ENCODE measurements around the gene MMP11. TPM values are rescaled to one million over a fixed set of nuclear protein-coding genes. Genes with fewer than 3 reads are reported as not detected.

The MMP11 gene
- total RNA-seq, 2 experiments from 2014 or later = 0.43 to 0.47 TPM

- H3K27me3 Mint-ChIP-seq (ENCODE audit: low read depth) = no peaks in the 10 kb centered on the region
- H3K36me3 Mint-ChIP-seq (ENCODE audit: low read depth) = peaks cover 3% of the 10 kb centered on the region
- no peak overlapping the region for H3K27ac Mint-ChIP-seq
- H3K9me3 Mint-ChIP-seq = no peaks in the 10 kb centered on the region
- H3K4me3 Mint-ChIP-seq = no peak overlapping the region
- no peak for DNase-seq
- H3K4me1 Mint-ChIP-seq (ENCODE audit: low read depth) = no peaks in the 10 kb centered on the region
- intact Hi-C loops (cut with micrococcal nuclease) = no loop called here
- CTCF ChIA-PET = interaction anchor here (0.6 kb wide), 1 partner anchor 18 kb away, joined by 3 read pairs; no protein-coding TSS in a partner anchor
These were observed 59.1 kb downstream of the MMP11 start for GRCh38 chr22:23831781-23832180.

GRCh38 chr22:23832226-23833016 is 59.8 kb downstream of the MMP11 start:
- DNase-seq = no peak
- CTCF ChIA-PET = no interaction called here
- peaks cover 2% of the 10 kb centered on the region for H3K4me1 Mint-ChIP-seq (ENCODE audit: low read depth)
- no peaks in the 10 kb centered on the region for H3K27me3 Mint-ChIP-seq (ENCODE audit: low read depth)
- H3K27ac Mint-ChIP-seq = no peak overlapping the region
- no peak overlapping the region for H3K4me3 Mint-ChIP-seq
- no peaks in the 10 kb centered on the region for H3K9me3 Mint-ChIP-seq
- H3K36me3 Mint-ChIP-seq (ENCODE audit: low read depth) = peaks cover 2% of the 10 kb centered on the region
- intact Hi-C loops (cut with micrococcal nuclease) = no loop called here

GRCh38 chr22:23833017-23833751 is 60.5 kb downstream of the MMP11 start:
- CTCF ChIA-PET = no interaction called here
- Mint-ChIP-seq H3K36me3 (ENCODE audit: low read depth) (peaks cover 2% of the 10 kb centered on the region), H3K27me3 (ENCODE audit: low read depth) (no peaks in the 10 kb centered on the region), H3K27ac (no peak overlapping the region), H3K4me1 (ENCODE audit: low read depth) (peaks cover 7% of the 10 kb centered on the region), H3K4me3 (no peak overlapping the region), H3K9me3 (no peaks in the 10 kb centered on the region)
- intact Hi-C loops (cut with micrococcal nuclease) = no loop called here
- no peak for DNase-seq

Other genes starting within 250 kb of the MMP11 start
- gene IGLL1, start 192.6 kb upstream of the MMP11 start, total RNA-seq = not detected
- gene DRICH1, start 140.5 kb upstream of the MMP11 start, total RNA-seq = under 1 TPM in 1 of 2 experiments, not detected in 1; 0.36 TPM
- 10 to 100 TPM; 22.0 to 24.1 TPM for gene RGL4, start 81.8 kb upstream of the MMP11 start, total RNA-seq
- gene ZNF70, start 21.7 kb upstream of the MMP11 start, total RNA-seq = under 1 TPM; 0.79 to 0.93 TPM
- gene VPREB3, start 18.4 kb upstream of the MMP11 start, total RNA-seq = not detected
- 1 to 10 TPM; 1.1 to 1.4 TPM for gene C22orf15, start 9.9 kb upstream of the MMP11 start, total RNA-seq
- 100 to 1,000 TPM; 190 to 191 TPM for gene CHCHD10, start 4.9 kb upstream of the MMP11 start, total RNA-seq
- 10 to 100 TPM; 75.3 to 89.1 TPM for gene SMARCB1, start 14.1 kb downstream of the MMP11 start, total RNA-seq
- gene DERL3, start 66.2 kb downstream of the MMP11 start, total RNA-seq = 1 to 10 TPM; 7.3 to 7.5 TPM
- gene SLC2A11, start 85.0 kb downstream of the MMP11 start, total RNA-seq = 1 to 10 TPM; 6.1 to 7.5 TPM
- 1,000 to 10,000 TPM; 1,489 to 1,512 TPM for gene MIF, start 121.5 kb downstream of the MMP11 start, total RNA-seq
- not detected for gene GSTT2B, start 188.3 kb downstream of the MMP11 start, total RNA-seq
- under 1 TPM; 0.72 to 0.76 TPM for gene DDTL, start 194.0 kb downstream of the MMP11 start, total RNA-seq
- gene DDT, start 201.6 kb downstream of the MMP11 start, total RNA-seq = 100 to 1,000 TPM; 107 to 125 TPM
- not detected for gene GSTT2, start 207.3 kb downstream of the MMP11 start, total RNA-seq
- not detected for gene GSTT4, start 232.6 kb downstream of the MMP11 start, total RNA-seq
- 10 to 100 TPM; 74.6 to 82.0 TPM for gene CABIN1, start 238.5 kb downstream of the MMP11 start, total RNA-seq